VCaP (cell line): ENCODE data around the gene CFAP43.

ENCODE experiments used
- H3K27ac ChIP-seq: fragments of 450-650 bp; 2 replicates; pipeline ENCODE4 v1.5.1; 2017
- CTCF ChIP-seq: fragments of 450-650 bp; conservative IDR thresholded peaks from 2 replicates; pipeline ENCODE4 v1.5.1; 2017; ENCODE audit warnings: mild to moderate bottlenecking, moderate library complexity

The CFAP43 gene

GRCh38 chr10:104240078-104240477 lies 7.9 kb upstream of the CFAP43 start:
- TF ChIP-seq CTCF, result no peak
- no peak overlapping the region for H3K27ac ChIP-seq

GRCh38 chr10:104235801-104236200 lies 3.6 kb upstream of the CFAP43 start:
- H3K27ac ChIP-seq, result no peak overlapping the region
- TF ChIP-seq CTCF, result no peak

GRCh38 chr10:104234934-104235333 lies 2.8 kb upstream of the CFAP43 start:
- no peak overlapping the region for H3K27ac ChIP-seq
- TF ChIP-seq CTCF, result no peak

- no peak for TF ChIP-seq CTCF
- H3K27ac ChIP-seq, result no peak overlapping the region
Observed at GRCh38 chr10:104233817-104234216, 1.7 kb upstream of the CFAP43 start.

- TF ChIP-seq CTCF, result no peak
- H3K27ac ChIP-seq, result no peak overlapping the region; the same call in 1 of the 2 replicates
Observed at GRCh38 chr10:104232613-104233102, 494 bp upstream of the CFAP43 start.

GRCh38 chr10:104230490-104230889 lies 1.7 kb downstream of the CFAP43 start:
- TF ChIP-seq CTCF, result no peak

GRCh38 chr10:104223304-104223703 lies 8.9 kb downstream of the CFAP43 start:
- no peak for TF ChIP-seq CTCF
- H3K27ac ChIP-seq, result no peak overlapping the region

More at GRCh38 chr10:104230490-104230889, 1.7 kb downstream of the CFAP43 start:
- no peak overlapping the region for H3K27ac ChIP-seq

- no peak overlapping the region for H3K27ac ChIP-seq
- no peak for TF ChIP-seq CTCF
Observed at GRCh38 chr10:104220522-104220921, 11.6 kb downstream of the CFAP43 start.
